Effector CD8-positive, alpha-beta T cell (primary cell): ENCODE measurements around the gene OMA1.
A peak's percentile ranks its signal among the peaks of the same experiment; 100 is the strongest.
"Not testable (repeated sequence)": the region's sequence is repeated elsewhere in the genome, so short reads cannot be mapped to it uniquely, and the experiment has no call there.

Experiments
- DNase-seq: peaks from one replicate; lab custom pipeline; 2025; lab: John Stamatoyannopoulos, UW
- total RNA-seq, 4 experiments: gene quantifications; one replicate each; lab custom pipeline; 2026; lab: John Stamatoyannopoulos, UW

The OMA1 gene
- 20.6 to 36.1 (median 29.7) reads per million in 4 experiments for total RNA-seq

DNA sequence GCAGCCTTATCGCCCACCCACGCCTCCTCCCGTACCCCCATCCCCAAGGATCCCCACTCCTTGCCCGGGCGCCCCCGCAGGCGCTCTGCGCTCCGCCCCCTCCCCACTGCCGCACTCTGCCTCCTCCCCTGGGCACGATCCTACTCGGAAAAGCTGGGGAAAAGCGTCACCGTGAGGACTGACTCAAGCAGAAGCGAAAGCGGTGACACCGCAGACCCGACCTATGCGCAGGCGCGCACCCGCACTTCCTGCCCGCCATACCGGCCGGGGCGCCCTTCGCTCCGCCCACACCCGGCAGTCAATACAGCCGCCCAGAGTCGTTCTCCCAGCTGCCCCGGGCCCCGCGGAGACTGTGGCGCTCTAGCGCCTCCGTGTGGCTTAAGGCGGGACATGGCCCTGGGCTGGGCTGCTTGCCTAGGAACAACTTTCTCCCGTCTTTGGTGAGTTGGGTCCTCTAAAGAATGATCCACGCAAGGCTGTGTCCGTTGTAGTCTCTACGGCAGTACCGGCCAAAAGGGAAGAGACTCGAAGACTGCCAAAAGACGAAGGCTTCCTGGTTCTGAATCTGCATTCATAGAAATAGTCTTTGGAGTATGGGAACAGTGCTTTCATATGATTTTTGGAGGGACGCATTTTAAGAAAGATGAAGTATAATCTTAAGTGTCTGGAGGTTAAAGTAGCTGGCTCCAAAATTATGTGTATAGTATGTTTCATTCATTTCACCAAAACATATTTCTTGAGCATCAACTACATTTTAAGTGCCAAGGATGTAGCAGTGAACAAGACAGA lies at the start of gene OMA1:
OMA1 (minus strand) TSS at position 207 of the 789 bp plus-strand sequence. CDS start 7,432 bp downstream, outside the sequence.
- peak; percentile 95 for DNase-seq

DNA sequence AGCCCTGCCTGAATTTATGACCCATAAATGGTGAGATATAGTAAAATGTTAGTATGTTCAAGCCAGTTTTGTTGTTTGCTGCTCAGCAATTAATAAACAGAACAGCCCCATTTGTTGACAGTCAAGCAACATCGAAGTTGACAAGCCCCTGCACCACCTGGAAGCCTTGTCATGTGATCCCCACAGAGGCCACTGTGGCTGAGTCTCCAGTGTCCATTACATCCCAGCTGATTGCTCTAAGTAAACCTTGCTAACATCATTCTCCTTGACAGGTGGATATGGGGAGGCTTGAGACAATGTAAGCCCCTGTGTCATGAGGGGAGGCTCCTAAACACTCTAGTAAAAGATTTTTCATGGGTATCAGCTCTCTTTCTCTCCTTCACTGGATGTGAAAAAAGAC lies 48.0 kb upstream of the OMA1 start:
- DNase-seq: no peak

DNA sequence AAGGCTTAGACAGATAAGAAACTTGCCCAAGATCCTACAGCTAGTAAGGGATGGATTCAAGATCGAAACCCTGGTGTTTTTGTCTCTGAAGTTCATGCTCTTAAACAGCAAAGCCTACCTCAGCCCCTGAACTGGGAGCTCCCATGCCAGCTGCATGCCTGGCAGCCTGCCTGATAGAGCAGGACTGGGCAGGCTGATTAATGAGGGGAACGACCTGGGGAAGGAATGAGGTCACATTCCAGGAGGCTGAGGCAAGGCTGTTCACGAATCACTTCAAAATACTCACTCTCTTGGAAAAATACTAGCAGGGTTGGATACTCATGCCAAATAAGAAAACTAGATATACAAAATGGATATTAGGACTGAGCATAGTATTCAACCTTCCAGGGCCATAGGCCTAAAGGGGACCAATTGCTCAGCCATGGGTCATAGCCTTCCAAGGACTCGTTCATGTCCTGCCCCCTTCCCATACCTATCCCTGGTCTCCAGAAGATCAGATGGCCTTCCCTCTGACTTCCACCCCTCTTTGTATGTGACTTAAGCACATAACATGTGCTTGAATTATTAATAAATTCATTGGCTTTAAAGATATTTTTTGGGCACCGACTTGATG lies 46.1 kb upstream of the OMA1 start:
- no peak for DNase-seq

DNA sequence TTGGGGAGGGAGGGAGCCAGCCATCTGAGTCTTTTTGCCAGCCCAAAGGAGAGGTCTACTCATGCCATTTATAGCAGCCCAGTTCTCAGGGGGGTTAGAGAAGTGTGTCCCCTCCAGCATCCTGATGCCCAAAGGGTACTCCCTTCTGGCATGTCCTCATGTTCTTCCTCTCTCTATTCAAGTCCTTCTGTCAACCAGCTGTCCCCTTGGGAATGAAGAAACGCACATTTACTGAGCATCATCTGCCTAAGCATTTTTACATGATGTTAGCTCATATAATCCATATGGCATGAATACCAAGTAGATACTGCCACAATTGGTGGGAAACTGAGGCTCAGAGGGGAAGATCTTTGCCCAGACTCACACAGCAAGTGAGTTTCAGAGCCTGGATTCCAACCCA lies 45.3 kb upstream of the OMA1 start:
- no peak for DNase-seq

DNA sequence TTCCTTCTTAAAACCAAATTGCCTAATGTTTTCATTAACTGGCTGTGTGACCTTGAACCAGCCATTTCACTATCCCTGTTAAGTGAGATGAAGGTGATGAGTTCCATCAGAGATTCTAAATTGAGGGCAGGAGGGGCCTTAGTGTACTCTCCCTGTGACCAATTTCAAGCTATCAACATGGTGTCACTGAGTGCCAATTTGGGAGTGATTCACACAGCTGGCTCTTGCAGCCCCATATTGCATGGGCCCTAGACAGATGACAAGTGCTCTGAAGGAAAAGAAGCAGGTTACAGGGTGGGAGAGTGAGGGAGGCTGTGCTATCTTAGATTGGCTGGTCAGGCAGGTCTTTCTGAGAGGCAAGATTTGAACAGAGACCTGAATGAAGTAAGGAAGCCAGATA lies 43.5 kb upstream of the OMA1 start:
- DNase-seq: no peak

DNA sequence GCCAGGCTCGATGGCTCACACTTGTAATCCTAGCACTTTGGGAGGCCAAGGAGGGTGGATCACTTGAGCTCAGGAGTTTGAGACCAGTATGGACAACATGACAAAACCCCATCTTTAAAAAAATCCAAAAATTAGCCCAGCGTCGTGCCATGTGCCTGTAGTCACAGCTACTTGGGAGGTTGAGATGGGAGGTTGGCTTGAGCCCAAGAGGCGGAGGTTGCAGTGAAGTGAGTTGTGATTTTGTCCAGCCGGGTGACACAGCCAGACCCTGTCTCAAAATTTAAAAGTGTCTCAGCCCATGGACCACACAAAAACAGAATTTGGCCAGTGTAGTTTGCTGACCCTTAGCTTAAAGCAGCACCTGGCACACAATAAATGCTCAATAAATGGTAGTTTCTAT lies 41.9 kb upstream of the OMA1 start:
- no peak for DNase-seq

DNA sequence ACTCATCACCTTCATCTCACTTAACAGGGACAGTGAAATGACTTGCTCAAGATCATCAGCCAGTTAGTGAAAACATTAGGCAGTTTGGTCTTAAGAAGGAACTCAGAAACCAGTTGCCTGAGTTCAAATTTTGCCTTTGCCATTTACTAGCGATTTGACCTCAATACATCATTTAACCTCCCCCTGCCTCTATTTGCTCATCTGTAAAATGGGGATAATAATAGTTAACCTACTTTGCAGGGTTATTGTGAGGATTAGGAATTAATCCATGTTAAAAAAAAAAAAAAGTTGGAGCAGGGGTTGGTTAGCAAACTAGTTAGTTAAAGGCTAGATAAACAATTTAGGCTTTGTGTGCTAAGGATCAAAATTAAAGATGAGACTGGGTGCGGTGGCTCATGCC lies 41.1 kb upstream of the OMA1 start:
- no peak for DNase-seq

DNA sequence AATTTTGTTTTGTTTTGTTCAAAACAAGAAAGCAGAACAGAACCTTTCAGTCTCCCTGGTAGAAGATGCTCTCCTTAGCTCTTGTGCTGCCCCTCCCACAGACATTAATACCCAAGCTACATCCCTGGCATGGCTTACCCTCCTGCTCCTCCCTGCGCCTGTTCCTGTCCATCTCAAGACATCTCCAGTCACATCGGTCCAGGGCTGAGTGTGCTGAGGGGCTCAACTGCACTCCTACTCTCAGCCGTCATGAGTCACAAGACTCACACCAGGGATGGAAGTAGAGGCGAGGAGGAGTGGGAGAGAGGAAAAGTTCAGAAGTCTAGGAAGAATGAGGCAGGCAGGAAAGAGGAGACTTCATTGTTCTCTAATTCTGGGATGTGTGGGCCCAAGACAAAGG lies 39.7 kb upstream of the OMA1 start:
- no peak for DNase-seq

DNA sequence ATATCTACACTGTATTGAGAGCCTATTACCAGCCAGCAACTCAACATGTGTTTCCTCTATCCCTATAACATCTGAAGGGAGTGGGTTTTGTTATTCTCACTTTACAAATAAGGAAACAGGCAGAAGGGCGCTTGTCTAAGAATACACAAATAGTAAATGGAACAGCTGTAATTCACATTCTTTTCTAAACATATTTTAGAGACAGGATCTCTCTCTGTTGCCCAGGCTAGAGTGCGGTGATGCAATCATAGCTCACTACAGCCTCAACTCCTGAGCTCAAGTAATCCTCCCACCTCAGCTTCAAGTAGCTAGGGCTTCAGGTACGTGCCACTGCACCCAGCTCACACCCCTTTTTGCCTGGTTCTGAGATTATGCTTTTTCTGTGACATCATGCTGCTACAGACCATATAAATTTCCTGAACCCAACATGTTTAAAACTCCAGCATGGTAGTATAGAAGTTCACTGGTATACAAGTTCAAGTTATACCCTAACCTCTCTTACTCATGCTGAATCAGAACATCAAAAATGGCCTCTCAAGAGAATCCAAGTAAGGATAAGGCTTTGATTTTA lies 39.1 kb upstream of the OMA1 start:
- no peak for DNase-seq

DNA sequence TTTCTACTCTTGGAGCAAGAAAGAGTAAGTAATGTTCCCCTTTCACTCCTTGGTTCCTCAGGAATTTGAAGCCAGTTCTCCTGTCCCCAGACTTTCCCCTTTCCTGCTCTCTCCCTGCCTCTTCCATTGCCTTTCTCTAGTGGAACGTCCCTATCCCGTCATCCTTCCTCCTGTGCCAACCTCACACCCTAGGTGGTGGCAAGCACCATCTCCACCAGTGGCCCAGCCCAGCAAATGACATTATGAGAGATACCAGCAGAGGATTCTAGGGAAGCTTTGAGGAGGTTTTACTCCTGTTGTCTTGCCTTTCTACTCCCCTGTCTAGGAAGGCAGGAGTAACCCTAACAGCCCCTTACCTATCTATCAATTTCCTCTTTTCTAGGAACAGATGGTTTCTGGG lies 38.6 kb upstream of the OMA1 start:
- no peak for DNase-seq

DNA sequence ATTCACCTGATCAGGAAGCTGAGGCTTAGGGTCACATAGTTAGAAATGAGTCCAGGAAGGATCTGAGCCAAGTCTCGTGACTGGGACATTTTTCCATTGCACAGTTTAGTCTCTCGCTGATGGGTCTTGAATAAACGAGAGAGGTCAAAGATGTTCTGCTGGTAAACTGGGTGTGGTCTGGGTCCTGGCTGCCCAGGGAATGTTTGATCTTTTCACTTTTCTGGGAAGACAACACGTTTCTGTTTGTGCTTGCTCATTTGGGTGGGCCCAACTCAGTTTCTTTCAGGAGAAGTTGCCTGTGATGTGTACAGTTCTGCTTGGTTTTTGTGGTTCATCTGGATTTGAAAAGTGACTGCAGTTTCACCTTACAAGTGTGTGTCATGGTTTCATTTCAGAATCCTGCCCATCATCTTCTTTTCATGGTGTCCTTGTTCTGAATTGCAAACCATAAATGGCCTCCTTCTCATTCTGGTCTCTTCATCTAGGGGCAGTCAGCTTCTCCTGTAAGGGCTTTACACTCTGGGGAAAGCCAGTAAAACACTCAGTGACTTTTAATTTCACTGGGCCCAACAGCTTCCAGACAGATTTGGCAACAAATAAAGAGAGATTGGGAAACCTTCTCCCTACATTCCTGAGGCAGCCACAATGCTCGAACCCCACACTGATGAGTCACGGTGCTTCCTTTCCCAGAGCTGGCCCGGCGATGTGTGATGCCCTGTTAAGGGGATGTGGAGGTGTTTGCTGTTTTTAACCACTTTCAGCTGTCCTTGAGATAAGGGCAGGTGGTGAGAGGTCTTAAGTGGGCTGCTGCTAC lies 37.8 kb upstream of the OMA1 start:
- DNase-seq: no peak

DNA sequence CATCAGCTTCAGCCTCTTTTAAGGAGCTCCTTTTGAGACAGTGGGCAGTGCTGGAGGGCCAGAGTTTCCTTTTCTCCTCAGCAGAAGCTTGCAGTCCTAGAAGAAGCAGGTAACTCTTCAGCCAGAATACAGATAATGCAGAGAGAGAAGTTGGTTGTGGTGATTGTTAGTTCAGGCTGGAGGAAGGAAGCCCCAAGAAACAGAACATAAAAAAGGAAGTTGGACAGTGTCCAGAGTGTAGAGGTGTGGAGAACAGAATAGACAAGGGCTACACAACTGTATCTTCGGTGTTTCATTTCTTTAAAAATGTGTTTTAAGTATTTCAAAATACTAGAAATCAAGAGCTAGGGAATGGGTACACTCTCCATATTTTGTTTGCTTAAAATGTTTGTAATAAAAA lies 37.0 kb upstream of the OMA1 start:
- DNase-seq: no peak

DNA sequence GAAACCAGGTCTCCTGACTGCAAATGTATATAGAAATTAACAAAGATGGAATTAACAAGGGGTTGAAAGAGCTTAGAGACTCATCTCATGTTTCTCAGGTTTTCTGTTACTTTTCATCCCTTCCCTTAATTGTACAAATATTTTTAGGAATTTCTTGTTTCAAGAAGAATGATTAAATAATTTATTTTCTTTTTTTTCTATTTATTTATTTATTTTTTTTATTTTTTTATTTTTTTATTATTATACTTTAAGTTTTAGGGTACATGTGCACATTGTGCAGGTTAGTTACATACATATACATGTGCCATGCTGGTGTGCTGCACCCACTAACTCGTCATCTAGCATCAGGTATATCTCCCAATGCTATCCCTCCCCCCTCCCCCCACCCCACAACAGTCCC lies 35.6 kb upstream of the OMA1 start:
- DNase-seq: not testable (repeated sequence)

DNA sequence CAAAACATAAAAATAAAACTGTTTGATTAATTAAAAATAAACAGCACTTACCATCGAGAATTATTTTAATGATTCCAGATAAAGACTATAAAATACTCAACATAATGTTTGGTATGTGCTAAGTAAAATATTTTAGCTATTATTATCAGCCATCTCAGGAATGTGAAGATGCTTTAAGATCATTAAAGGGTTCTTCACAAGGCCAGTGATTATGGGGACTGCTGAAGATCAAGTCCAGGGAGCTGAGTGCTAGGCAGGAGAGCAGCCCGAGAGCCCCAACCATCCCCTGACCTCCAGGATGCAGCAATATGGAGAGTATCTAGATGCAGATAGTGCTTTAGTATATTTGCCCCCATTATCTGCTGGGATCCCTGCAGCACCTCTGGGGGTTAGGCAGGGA lies 35.1 kb upstream of the OMA1 start:
- DNase-seq: no peak

DNA sequence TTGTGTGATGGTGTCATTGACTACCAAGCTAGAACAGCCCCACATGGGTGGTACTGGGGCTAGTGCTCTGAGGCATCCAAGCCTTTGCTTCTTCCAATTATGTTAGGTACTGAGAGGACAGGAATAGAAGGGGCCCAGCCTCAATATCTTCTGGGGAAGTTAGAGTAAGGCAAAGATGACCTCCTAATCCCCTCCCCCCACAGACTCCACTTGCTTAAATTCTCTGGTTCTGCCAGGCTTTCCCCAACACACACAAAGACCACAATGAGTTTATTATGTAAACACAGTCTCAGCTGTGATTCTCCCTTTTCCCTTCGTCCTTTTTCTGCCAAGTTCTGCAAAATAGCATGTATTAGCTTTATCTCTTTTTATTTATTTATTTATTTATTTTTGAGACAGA lies 33.7 kb upstream of the OMA1 start:
- no peak for DNase-seq

DNA sequence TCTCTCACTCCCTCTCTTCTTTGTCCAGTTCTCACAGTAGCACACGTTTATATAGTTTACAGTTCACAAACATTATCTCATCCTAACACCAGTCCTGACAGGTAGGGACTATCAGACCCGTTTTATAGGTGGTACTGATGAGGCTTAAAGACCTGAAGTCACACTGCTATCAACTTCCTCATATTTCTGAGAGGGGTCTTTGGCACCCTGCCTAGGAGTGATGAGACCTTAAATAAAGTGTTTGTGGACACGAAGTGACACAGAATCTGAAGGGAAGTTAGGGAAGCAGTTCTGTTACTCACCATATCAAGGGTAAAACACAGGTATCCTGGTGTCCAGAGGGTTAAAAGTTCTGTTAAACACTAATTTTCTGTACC lies 31.1 kb upstream of the OMA1 start:
- no peak for DNase-seq

DNA sequence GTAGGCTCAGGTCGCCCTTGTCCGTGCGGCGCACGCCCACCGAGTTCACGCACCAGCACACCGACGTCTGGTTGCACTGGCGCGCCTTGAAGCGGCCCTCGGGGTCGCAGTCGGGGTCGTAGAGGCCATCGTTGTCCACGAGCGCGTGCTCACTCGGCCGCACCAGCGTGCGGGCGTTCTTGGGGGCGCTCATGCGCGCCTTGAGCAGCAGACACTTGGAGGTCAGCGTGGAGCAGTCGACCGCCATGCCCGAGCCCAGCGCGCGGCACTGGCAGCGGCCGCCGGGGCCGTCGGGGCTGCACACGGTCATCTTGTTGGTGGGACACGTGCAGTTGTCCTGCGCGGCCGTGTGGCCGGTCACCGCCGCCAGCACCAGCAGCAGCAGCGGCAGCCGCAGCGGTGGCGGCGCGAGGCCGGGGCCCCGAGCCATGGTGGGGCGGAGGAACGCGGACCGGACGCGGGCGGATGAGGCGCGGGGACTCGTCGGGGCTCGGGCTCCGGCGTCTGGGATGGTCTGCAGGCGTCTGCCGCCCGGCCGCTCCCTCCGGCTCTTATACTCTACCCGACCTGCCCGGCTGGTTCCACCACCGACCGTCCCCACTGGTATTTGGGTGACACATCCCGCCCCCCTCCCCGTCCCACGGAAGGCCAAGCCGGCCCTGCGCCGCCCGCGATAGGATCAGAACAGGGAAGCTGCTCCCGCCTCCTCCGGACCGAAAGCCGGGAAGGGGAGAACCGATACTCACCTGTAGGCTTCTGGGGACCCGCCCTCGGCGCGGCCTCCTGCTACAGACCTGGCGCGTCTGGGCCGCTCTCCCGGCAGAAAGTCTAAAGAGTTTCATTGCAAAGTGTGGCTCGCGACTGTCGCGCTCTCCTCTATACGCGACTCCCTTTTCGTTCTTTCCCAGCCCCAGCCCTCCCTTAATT lies 30.5 kb upstream of the OMA1 start, which contains the start of gene TACSTD2:
TACSTD2 (minus strand) TSS at position 526 of the 927 bp plus-strand sequence; CDS start at position 430, 96 bp downstream.
- DNase-seq: no peak

DNA sequence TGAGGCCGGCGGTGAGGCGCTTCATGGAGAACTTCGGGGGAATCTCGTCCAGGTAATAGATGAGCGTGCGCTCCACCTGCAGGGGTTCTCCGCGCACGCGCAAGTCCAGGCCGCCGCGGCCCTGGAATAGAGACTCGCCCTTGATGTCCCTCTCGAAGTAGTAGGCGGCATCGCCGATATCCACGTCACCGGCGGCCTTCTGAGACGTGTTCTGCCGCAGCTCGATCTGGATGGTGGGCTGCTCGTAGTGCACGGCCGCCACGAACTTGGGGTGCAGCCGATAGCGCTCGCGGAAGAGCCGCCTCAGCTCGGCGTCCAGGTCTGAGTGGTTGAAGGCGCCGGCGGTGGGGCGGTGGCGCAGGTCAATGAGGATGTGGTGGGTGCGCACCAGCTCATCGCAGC lies 29.8 kb upstream of the OMA1 start:
- DNase-seq: no peak

DNA sequence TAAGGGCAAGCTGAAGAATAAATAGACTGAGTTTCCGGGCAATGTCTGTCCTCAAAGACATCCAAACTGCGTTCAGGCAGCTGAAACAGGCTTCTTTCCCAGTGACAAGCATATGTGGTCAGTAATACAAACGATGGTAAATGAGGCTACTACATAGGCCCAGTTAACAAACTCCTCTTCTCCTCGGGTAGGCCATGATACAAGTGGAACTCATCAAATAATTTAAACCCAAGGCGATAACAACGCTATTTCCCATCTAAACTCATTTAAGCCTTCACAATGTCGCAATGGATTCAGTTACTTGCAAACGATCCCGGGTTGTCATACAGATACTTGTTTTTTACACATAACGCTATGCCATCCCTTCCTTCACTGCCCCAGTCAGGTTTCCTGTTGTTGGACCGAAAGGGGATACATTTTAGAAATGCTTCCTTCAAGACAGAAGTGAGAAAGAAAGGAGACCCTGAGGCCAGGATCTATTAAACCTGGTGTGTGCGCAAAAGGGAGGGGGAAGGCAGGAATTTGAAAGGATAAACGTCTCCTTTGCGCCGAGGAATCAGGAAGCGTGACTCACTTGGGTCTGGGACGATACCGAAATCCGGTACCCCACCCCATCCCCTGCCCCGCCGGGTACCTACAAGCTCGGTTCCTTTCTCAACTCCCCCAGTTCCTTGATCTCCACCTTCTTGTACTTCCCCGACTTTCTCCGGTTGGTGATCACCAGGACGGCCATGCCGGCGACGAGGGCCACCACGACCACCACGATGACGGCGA lies 29.2 kb upstream of the OMA1 start:
- no peak for DNase-seq

DNA sequence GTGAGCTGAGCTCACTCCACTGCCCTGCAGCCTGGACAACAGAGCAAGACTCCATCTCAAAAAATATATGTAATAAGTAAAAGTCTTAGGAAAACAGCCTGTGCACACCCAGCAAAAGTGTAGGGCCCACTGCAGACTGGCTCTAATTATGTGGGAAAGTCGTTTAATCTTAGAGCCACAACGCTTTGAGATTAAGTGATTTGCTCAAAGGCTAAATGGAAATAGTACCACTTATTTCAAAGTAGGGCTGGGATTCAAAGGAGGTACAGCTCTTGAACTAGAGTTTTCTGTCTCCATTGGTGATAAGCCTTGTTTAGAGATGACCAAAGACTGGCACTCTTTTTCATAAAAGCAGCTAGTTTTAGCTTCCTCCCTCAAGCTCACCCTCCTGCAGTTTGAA lies 28.3 kb upstream of the OMA1 start:
- DNase-seq: no peak
